HepG2 (cell line): ENCODE data around the gene MRLN.

ENCODE experiments used
- POGK ChIP-seq: sonication (generic); formaldehyde crosslinking; conservative IDR thresholded peaks from 2 replicates; pipeline ENCODE4 v1.8.0; 2022; ENCODE audit warnings: mild to moderate bottlenecking, moderate library complexity, missing genetic modification reagents
- POLR2AphosphoS5 ChIP-seq: IDR thresholded peaks from 2 replicates; pipeline ENCODE4 v1.6.1; 2012; ENCODE audit warnings: low read depth, low read length
- RNF2 ChIP-seq: fragments of 450-650 bp; conservative IDR thresholded peaks from 2 replicates; pipeline ENCODE4 v1.6.1; 2016; ENCODE audit warnings: low read depth
- SETDB1 ChIP-seq: sonication (generic); formaldehyde crosslinking; IDR thresholded peaks from 2 replicates; pipeline ENCODE4 v1.5.1; 2020; ENCODE audit warnings: missing genetic modification reagents, mild to moderate bottlenecking, borderline replicate concordance
- SMAD3 ChIP-seq: sonication (generic); formaldehyde crosslinking; IDR thresholded peaks from 2 replicates; pipeline ENCODE4 v1.4.0; 2020; ENCODE audit warnings: missing genetic modification reagents
- ZBTB8A ChIP-seq: sonication (generic); formaldehyde crosslinking; IDR thresholded peaks from 2 replicates; pipeline ENCODE4 v1.4.0; 2020; ENCODE audit warnings: mild to moderate bottlenecking, low read depth, missing genetic modification reagents, borderline replicate concordance
- ZNF329 ChIP-seq: sonication (generic); formaldehyde crosslinking; IDR thresholded peaks from 2 replicates; pipeline ENCODE4 v1.9.0; 2021; ENCODE audit warnings: low read depth, mild to moderate bottlenecking, missing genetic modification reagents
- ZNF772 ChIP-seq: sonication (generic); formaldehyde crosslinking; IDR thresholded peaks from 2 replicates; pipeline ENCODE4 v1.5.0; 2020; ENCODE audit warnings: mild to moderate bottlenecking, missing genetic modification reagents
- TF ChIP-seq, protein P1 (sequence below): IDR thresholded peaks from 2 replicates; pipeline ENCODE4 v1.6.1; 2012; ENCODE audit warnings: inconsistent platforms
- TF ChIP-seq, protein P2 (sequence below), 2 experiments: IDR thresholded peaks; 2 replicates each; pipeline ENCODE4 v1.6.1; 2011 to 2012; ENCODE audit warnings: low read length in 2 of 2, borderline replicate concordance in 1 of 2, low read depth in 1 of 2, mild to moderate bottlenecking in 1 of 2, moderate library complexity in 1 of 2

DNA sequence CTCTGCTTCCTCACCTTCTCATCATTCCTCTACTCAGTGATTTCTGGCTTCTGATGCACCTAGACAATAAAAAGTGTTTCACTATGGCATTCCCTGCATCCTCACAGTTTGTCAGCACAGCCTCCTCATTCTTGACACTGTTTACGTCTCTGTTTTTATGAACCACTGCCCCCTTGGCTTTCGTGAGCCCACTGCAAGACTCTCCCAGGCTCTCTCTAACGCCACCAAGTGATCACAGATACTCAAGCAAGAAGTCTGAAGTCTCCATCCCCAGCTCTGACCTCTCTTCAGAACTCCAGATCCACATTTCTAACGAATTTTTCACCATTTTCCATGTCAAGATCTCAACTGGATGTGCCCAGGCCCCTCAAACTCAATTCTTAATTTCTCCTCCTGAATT lies 52.5 kb downstream of the MRLN start:
- TF ChIP-seq ZBTB8A (CRISPR knock-in tag) (no peak), SETDB1 (no peak), POGK (CRISPR knock-in tag) (no peak), POLR2AphosphoS5 (no peak), ZNF772 (CRISPR knock-in tag) (no peak), ZNF329 (CRISPR knock-in tag) (no peak), RNF2 (no peak), SMAD3 (CRISPR knock-in tag) (no peak)
- TF ChIP-seq, protein P1, sequence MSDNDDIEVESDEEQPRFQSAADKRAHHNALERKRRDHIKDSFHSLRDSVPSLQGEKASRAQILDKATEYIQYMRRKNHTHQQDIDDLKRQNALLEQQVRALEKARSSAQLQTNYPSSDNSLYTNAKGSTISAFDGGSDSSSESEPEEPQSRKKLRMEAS: no peak
- TF ChIP-seq, protein P2, sequence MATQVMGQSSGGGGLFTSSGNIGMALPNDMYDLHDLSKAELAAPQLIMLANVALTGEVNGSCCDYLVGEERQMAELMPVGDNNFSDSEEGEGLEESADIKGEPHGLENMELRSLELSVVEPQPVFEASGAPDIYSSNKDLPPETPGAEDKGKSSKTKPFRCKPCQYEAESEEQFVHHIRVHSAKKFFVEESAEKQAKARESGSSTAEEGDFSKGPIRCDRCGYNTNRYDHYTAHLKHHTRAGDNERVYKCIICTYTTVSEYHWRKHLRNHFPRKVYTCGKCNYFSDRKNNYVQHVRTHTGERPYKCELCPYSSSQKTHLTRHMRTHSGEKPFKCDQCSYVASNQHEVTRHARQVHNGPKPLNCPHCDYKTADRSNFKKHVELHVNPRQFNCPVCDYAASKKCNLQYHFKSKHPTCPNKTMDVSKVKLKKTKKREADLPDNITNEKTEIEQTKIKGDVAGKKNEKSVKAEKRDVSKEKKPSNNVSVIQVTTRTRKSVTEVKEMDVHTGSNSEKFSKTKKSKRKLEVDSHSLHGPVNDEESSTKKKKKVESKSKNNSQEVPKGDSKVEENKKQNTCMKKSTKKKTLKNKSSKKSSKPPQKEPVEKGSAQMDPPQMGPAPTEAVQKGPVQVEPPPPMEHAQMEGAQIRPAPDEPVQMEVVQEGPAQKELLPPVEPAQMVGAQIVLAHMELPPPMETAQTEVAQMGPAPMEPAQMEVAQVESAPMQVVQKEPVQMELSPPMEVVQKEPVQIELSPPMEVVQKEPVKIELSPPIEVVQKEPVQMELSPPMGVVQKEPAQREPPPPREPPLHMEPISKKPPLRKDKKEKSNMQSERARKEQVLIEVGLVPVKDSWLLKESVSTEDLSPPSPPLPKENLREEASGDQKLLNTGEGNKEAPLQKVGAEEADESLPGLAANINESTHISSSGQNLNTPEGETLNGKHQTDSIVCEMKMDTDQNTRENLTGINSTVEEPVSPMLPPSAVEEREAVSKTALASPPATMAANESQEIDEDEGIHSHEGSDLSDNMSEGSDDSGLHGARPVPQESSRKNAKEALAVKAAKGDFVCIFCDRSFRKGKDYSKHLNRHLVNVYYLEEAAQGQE (IDR thresholded peaks at IDR 0.05; ENCODE audit: borderline replicate concordance in 1 of 2, low read depth in 1 of 2, low read length in 2 of 2): no peak
